GM12878 (cell line): ENCODE results near the gene ZNF641. TPM values are rescaled to one million over a fixed set of nuclear protein-coding genes. Genes with fewer than 3 reads are reported as not detected.

ENCODE experiments used
- EED ChIP-seq: sonication (generic); IDR thresholded peaks from 2 replicates; pipeline ENCODE4 v1.6.1; 2016; ENCODE audit warnings: antibody characterized with exemption, low read depth
- USF2 ChIP-seq: IDR thresholded peaks from 2 replicates; pipeline ENCODE4 v1.6.1; 2011; ENCODE audit warnings: low read depth, low read length, improper control_type of control experiment, borderline replicate concordance
- ZBTB11 ChIP-seq: fragments of 450-650 bp; formaldehyde crosslinking; IDR thresholded peaks from 2 replicates; pipeline ENCODE4 v1.5.0; 2022; ENCODE audit warnings: mild to moderate bottlenecking, missing genetic modification characterization
- ZBTB40 ChIP-seq: fragments of 450-650 bp; IDR thresholded peaks from 2 replicates; pipeline ENCODE4 v1.6.1; 2016; ENCODE audit warnings: mild to moderate bottlenecking, moderate library complexity, borderline replicate concordance
- polyA plus RNA-seq, 11 experiments: library from polyadenylated mRNA; depleted of rRNA in 4 of 11; unstranded in 6 of 11; stranded (reverse) in 5 of 11; fragments of >200 nt; fragmentation: Nextera tagmentation in 4 of 11; fragmentation: Illumina TruSeq in 1 of 11; extraction: Ambion mirVana in 4 of 11; extraction: Trizol in 1 of 11; gene quantifications; 1 replicate in 1 of 11; 2 replicates in 10 of 11; pipeline versions ENCODE4 v1.2.1 to v1.2.3, GENCODE V29; 2011 to 2016; ENCODE audit warnings: inconsistent platforms in 2 of 11, missing spikeins in 2 of 11, low read depth in 1 of 11
- total RNA-seq, 4 experiments: library from RNA; depleted of rRNA in 3 of 4; stranded (reverse); fragments of >200 nt in 3 of 4; fragmentation: Illumina TruSeq in 1 of 4; extraction: Trizol in 1 of 4; gene quantifications; 2 replicates each; pipeline versions ENCODE4 v1.2.1 to v1.2.3, GENCODE V29; 2013 to 2021

Gene ZNF641
- total and polyA plus RNA-seq, 10 of the 15 experiments (the other 5 are each of a cell fraction or from before 2014, with no cell fraction given) = 1.1 to 10.3 (median 6.3) TPM

GRCh38 chr12:48390026-48390425 lies 39.3 kb upstream of the ZNF641 start (continued):
- no peak for TF ChIP-seq USF2
- no peak for TF ChIP-seq ZBTB11 (CRISPR knock-in tag)
- no peak for TF ChIP-seq ZBTB40
- no peak for TF ChIP-seq EED
